NCI-H2107 treated with DMSO at 0.1 percent for 48 hours (cell line): ENCODE results near the gene NEURL1.
"Not testable (repeated sequence)": the region's sequence is repeated elsewhere in the genome, so short reads cannot be mapped to it uniquely, and the experiment has no call there.

ENCODE experiments used
- DNase-seq: peaks from one replicate; lab custom pipeline; 2025; ENCODE audit not compliant: unreplicated experiment; lab: John Stamatoyannopoulos, UW

NEURL1 gene

GRCh38 chr10:103459615-103460014 is 33.9 kb upstream of the NEURL1 start:
- DNase-seq: no peak

GRCh38 chr10:103463499-103463898 is 30.0 kb upstream of the NEURL1 start:
- no peak for DNase-seq

- no peak for DNase-seq
These were observed 27.9 kb upstream of the NEURL1 start for GRCh38 chr10:103465411-103466179.

- DNase-seq: no peak
These were observed 26.8 kb upstream of the NEURL1 start for GRCh38 chr10:103466734-103467133.

GRCh38 chr10:103467406-103467805 is 26.1 kb upstream of the NEURL1 start:
- no peak for DNase-seq

- DNase-seq: no peak
These were observed 24.3 kb upstream of the NEURL1 start for GRCh38 chr10:103469201-103469600.

GRCh38 chr10:103470761-103471653 is 22.5 kb upstream of the NEURL1 start:
- no peak for DNase-seq

- DNase-seq: no peak
These were observed 21.5 kb upstream of the NEURL1 start for GRCh38 chr10:103472005-103472404.

- DNase-seq: no peak
These were observed 20.2 kb upstream of the NEURL1 start for GRCh38 chr10:103473261-103473671.

GRCh38 chr10:103474077-103474476 is 19.4 kb upstream of the NEURL1 start:
- DNase-seq: no peak

- DNase-seq: no peak
These were observed 18.1 kb upstream of the NEURL1 start for GRCh38 chr10:103475437-103475836.

GRCh38 chr10:103476046-103476768 is 17.3 kb upstream of the NEURL1 start:
- DNase-seq: no peak

GRCh38 chr10:103478671-103479070 is 14.8 kb upstream of the NEURL1 start:
- DNase-seq: no peak

GRCh38 chr10:103479135-103479534 is 14.4 kb upstream of the NEURL1 start, which contains the start of gene CALHM3:
CALHM3 (minus strand) TSS chr10:103479240; CDS start chr10:103479032, 208 bp downstream.
- no peak for DNase-seq

GRCh38 chr10:103480521-103480920 is 13.0 kb upstream of the NEURL1 start:
- no peak for DNase-seq

- DNase-seq: peak; percentile 40
These were observed 11.5 kb upstream of the NEURL1 start for GRCh38 chr10:103481974-103482531.

GRCh38 chr10:103486635-103487409 is 6.7 kb upstream of the NEURL1 start:
- not testable (repeated sequence) for DNase-seq

- no peak for DNase-seq
These were observed 6.1 kb upstream of the NEURL1 start for GRCh38 chr10:103487410-103487708.

- no peak for DNase-seq
These were observed 2.6 kb upstream of the NEURL1 start for GRCh38 chr10:103490986-103491314.

- DNase-seq: no peak
These were observed 1.7 kb upstream of the NEURL1 start for GRCh38 chr10:103491729-103492364.
